ENCODE data around the gene IP6K3. TPM values are rescaled to one million over a fixed set of nuclear protein-coding genes. Genes with fewer than 3 reads are reported as not detected.

Gene IP6K3
- total RNA-seq, 4 donors from 2014 or later = 0.32 to 5.5 (median 2.8) TPM

DNA sequence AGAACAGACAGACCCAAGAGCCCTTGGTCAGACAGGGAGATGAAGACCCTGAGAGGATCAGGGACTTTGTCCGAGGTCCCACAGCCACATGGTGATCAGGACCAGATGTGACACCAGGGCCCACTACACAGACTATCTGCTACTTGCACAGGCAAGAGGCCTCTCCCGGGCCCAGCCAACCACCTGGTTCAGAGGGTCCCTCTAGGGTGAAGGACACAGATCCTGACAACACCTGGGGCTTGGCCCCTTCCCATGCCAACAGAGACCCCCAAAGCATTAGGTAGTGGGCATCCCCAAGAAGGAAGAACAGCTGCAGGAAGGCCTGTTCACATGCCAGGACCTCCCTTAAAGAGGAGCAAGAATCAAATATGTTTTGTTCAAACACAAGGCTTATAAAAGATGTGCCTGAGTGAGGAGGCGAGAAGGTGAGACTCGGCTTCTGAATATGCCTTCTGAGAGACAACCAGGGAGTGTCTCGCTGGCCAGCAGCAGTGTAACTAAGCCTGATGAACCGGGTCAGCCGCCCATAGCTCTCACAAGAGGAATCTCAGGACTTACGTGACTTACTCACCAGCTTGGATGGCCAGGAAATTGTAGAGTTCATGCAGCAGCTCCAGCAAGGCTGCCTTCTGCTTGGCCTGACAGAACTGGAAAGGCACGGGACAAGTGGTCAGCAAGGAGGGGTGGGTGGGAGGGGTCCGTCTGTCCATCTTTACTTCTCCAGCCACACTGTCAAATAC is 37.2 kb upstream of the IP6K3 start:
- H3K4me1 ChIP-seq = peaks cover 0 to 64% (median 36%) of the 10 kb centered on the region in 3 donors
- H3K27ac ChIP-seq = no peak overlapping the region
- ATAC-seq = no peak
- TF ChIP-seq CTCF (IDR thresholded peaks at IDR 0.05) (no peak), EP300 (IDR thresholded peaks at IDR 0.05) (no peak), POLR2AphosphoS5 (IDR thresholded peaks at IDR 0.05) (no peak), POLR2A (IDR thresholded peaks at IDR 0.05) (no peak)
- WGBS, 2 donors (ENCODE audit: low coverage in 1 of 2) = 57 to 93% methylated on average over 1 to 8 of the region's 10 CpGs
- H3K36me3 ChIP-seq = peaks cover 0 to 72% of the 10 kb centered on the region in 2 donors
- no peaks in the 10 kb centered on the region for H3K9me3 ChIP-seq
- H3K27me3 ChIP-seq = no peaks in the 10 kb centered on the region
- H3K4me3 ChIP-seq = no peak overlapping the region

DNA sequence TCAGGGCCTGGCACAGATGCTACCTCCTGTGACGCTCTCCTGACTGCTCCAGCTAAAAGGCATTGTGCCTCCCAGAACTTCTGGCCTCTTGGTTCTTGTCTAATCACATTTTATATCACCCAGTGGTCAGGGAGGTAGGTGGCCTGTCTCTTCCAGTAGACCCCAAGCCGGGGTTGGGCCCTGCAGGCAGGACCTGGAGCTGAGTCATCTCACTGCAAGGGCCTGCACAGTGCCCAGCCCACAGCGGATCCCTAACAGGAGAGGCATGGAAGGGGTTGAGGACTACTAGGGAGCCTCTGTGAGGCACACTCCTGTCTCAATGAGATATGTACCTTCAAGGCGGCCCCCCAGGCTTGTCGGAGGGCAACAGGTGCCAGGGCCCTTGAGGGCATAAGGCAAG is 35.9 kb upstream of the IP6K3 start:
- ATAC-seq = no peak
- no peak overlapping the region for H3K4me3 ChIP-seq
- H3K27me3 ChIP-seq = no peaks in the 10 kb centered on the region
- peak overlapping the region in 1 of 4 donors; percentile 52 for H3K27ac ChIP-seq
- H3K4me1 ChIP-seq = peaks cover 0 to 59% (median 33%) of the 10 kb centered on the region in 3 donors
- no peaks in the 10 kb centered on the region for H3K9me3 ChIP-seq
- peaks cover 0 to 86% of the 10 kb centered on the region in 2 donors for H3K36me3 ChIP-seq
- TF ChIP-seq POLR2AphosphoS5 (IDR thresholded peaks at IDR 0.05) (no peak), CTCF (IDR thresholded peaks at IDR 0.05) (no peak), POLR2A (IDR thresholded peaks at IDR 0.05) (no peak), EP300 (IDR thresholded peaks at IDR 0.05) (no peak)
- 93% methylated on average over 3 of the region's 5 CpGs; no CpG with 5 or more reads in 1 of the 2 donors for WGBS, 2 donors (ENCODE audit: low coverage in 1 of 2)

DNA sequence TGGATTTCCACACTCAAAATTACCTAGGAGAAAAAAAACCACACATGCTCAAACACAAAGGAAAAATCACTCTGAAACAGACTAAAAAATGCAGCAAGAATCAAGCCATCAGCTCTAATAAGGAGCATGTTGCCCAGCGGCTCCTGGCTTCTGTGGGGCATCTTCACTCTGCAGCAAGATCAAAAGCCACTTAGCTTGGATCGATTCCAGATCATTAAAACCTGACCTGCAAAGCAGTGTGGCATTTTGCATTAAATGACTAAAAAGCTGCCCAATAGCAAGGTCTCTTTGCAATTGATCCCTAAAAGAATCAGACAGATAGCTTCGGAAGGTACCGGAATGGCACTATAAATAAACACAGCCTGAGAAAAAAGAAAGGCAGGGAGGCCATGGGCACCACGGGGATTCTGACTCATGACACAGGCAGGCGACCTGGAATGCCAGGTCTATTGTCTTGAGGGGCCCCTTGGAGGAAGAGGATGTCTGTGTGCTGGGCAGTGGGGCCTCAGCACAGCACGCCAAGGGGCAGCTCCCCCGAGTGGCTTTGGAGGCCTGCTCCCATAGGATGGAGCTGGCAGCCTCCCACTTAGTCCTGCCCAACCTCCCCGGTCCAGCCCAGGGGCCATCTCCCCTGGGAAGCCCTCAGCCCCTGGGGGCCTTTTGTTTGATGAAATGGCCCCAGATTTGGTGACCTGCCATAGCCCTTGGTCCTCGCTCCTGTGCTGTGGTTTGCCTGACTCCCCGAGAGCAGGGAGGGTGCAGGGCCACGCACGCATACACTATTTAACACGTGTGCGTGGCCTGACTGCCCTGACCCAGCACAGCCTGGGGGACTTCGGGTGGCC is 34.6 kb upstream of the IP6K3 start:
- TF ChIP-seq CTCF (IDR thresholded peaks at IDR 0.05) (no peak), POLR2A (IDR thresholded peaks at IDR 0.05) (no peak), POLR2AphosphoS5 (IDR thresholded peaks at IDR 0.05) (no peak), EP300 (IDR thresholded peaks at IDR 0.05) (no peak)
- peaks cover 5 to 97% of the 10 kb centered on the region in 2 donors for H3K36me3 ChIP-seq
- no peaks in the 10 kb centered on the region for H3K27me3 ChIP-seq
- no peaks in the 10 kb centered on the region for H3K9me3 ChIP-seq
- WGBS, 2 donors (ENCODE audit: low coverage in 1 of 2) = 34 to 35% methylated on average over 5 to 6 of the region's 16 CpGs
- ATAC-seq = peak; percentile 35
- H3K27ac ChIP-seq = peak overlapping the region in 3 of 4 donors; percentile 44 to 52 (median 52)
- no peak overlapping the region for H3K4me3 ChIP-seq
- peaks cover 0 to 47% (median 23%) of the 10 kb centered on the region in 3 donors for H3K4me1 ChIP-seq

- WGBS, 2 donors (ENCODE audit: low coverage in 1 of 2) = 33% methylated on average over 1 of the region's 14 CpGs; no CpG with 5 or more reads in 1 of the 2 donors
- TF ChIP-seq POLR2AphosphoS5 (IDR thresholded peaks at IDR 0.05) (no peak), CTCF (IDR thresholded peaks at IDR 0.05) (no peak), EP300 (IDR thresholded peaks at IDR 0.05) (no peak), POLR2A (IDR thresholded peaks at IDR 0.05) (no peak)
Measured at GRCh38 chr6:33779895-33780294, 33.2 kb upstream of the IP6K3 start.

More at GRCh38 chr6:33779895-33780294, 33.2 kb upstream of the IP6K3 start:
- H3K27ac ChIP-seq = no peak overlapping the region
- peaks cover 5 to 100% of the 10 kb centered on the region in 2 donors for H3K36me3 ChIP-seq
- H3K4me3 ChIP-seq = no peak overlapping the region
- ATAC-seq = no peak
- H3K9me3 ChIP-seq = no peaks in the 10 kb centered on the region
- H3K4me1 ChIP-seq = peaks cover 0 to 32% (median 9%) of the 10 kb centered on the region in 3 donors
- no peaks in the 10 kb centered on the region for H3K27me3 ChIP-seq
